ENCODE data around the gene CRCP.

DNA sequence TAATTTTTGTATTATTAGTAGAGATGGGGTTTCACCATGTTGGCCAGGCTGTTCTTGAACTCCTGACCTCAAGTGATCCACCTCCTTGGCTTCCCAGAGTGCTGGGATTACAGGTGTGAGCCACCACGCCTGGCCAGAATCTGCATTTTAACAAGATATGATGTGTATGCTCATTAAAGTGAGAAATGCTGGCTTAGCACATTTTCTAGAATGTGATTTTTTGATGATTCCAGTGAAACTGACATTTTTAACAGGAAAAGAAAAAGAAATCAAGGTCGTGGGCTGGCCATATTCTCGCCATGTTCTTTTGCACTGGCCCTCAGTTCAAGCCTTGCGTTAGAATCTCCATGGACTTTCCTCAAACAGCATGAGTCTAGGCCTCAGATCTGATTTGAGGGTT, 72.3 kb downstream of the CRCP start:
- TF ChIP-seq, protein P1, sequence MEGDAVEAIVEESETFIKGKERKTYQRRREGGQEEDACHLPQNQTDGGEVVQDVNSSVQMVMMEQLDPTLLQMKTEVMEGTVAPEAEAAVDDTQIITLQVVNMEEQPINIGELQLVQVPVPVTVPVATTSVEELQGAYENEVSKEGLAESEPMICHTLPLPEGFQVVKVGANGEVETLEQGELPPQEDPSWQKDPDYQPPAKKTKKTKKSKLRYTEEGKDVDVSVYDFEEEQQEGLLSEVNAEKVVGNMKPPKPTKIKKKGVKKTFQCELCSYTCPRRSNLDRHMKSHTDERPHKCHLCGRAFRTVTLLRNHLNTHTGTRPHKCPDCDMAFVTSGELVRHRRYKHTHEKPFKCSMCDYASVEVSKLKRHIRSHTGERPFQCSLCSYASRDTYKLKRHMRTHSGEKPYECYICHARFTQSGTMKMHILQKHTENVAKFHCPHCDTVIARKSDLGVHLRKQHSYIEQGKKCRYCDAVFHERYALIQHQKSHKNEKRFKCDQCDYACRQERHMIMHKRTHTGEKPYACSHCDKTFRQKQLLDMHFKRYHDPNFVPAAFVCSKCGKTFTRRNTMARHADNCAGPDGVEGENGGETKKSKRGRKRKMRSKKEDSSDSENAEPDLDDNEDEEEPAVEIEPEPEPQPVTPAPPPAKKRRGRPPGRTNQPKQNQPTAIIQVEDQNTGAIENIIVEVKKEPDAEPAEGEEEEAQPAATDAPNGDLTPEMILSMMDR (IDR thresholded peaks at IDR 0.05) = no peak
- no peak for TF ChIP-seq POLR2AphosphoS5 (IDR thresholded peaks at IDR 0.05)
- TF ChIP-seq POLR2A (IDR thresholded peaks at IDR 0.05) = no peak

Measured in stomach (tissue), 4 donors.